ENCODE results near the gene RNF141.

Gene RNF141

DNA sequence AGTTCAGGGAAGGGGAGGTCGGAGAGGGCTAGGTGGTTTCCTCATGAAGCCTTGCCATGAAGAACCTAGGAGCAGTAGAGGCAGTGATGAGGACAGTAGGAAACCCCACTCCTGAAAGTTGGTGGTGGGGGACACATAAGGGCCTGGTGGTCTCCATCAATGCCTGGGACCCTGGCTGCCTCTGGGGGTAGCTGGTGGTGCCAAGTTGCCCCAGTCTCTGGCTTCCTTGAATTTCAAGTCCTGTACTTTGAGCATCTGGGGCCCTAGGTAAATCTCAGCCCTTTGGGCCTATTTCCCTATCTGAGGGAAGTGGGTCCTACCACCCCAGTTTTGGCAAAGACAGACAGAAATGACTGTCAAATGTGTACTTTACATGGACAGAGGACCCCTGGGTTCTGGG lies 57.8 kb downstream of the RNF141 start:
- DNase-seq (ENCODE audit: low read depth in 1 of 2, low spot score in 1 of 2) = no peak

DNA sequence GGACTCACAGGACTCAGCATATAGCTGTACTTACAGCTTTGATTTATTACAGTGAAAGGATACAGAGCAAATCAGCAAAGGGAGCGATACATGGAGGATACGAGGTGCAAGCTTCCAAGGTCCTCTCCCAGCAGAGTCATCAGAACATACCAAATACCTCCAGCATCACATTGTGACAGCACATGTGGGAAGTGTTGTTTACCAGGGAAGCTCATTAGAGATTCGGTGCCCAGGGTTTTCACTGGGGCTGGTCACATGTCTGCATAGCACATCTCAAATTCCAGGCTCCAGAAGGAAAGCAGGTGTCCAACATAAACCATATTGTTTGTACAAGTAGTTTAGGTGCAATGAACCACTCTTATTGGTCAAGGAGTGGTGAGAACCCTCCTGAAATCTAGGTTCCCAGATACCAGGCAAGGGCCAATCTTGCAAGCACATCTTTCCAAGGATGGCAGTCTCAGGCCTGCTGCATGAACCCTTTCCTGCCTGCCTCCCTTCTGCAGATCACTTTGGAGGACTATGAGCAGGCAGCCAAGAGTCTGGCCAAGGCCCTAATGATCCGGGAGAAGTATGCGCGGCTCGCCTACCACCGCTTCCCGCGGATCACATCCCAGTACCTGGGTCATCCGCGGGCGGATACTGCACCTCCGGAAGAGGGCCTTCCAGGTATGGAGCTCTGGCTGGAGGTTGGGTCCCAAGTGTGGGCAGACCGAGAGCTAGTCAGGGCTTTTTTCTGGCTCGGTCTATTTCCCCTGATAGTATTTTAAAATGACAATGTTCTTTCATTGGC lies 59.2 kb downstream of the RNF141 start:
- DNase-seq (ENCODE audit: low read depth in 1 of 2, low spot score in 1 of 2) = no peak

DNA sequence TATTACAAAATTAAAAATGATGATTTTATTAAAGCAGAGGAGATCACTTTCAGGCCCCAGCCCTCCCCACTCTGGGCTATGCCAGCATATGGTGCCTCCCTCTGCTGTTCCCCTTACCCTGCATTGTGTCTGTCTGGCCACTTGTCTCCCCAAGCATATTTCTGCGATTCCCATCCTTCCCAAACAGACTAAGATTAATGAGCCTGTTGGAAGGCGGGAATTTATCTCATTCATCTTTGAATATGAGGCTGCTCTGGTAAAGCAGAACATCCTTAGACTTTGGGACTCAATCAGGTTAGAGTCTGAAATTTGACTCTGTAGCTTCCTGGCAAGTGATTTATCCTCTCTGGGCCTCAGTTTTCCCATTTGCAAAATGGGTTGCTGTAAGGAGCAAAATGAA lies 60.2 kb downstream of the RNF141 start:
- DNase-seq (ENCODE audit: low read depth in 1 of 2, low spot score in 1 of 2) = no peak

DNA sequence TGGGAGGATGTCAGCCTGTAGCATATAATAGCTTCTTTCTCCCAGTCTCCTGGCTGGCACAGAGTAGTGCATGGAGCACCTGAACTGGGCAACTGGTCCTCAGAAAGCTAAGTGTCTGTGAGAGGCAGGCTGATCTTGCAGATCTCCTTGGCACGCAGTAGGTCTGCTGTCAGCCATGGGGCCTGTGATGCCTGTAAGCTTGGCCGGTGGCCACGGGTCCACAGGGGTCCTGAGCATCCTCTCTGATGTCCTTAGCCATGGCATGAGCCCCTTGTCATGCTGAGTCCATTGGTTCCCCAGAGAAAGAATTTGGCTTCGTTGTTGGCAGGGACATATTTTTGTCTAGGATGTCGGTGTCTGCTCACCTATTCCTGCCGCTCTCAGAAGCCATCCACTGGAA lies 61.0 kb downstream of the RNF141 start:
- DNase-seq (ENCODE audit: low read depth in 1 of 2, low spot score in 1 of 2) = no peak

DNA sequence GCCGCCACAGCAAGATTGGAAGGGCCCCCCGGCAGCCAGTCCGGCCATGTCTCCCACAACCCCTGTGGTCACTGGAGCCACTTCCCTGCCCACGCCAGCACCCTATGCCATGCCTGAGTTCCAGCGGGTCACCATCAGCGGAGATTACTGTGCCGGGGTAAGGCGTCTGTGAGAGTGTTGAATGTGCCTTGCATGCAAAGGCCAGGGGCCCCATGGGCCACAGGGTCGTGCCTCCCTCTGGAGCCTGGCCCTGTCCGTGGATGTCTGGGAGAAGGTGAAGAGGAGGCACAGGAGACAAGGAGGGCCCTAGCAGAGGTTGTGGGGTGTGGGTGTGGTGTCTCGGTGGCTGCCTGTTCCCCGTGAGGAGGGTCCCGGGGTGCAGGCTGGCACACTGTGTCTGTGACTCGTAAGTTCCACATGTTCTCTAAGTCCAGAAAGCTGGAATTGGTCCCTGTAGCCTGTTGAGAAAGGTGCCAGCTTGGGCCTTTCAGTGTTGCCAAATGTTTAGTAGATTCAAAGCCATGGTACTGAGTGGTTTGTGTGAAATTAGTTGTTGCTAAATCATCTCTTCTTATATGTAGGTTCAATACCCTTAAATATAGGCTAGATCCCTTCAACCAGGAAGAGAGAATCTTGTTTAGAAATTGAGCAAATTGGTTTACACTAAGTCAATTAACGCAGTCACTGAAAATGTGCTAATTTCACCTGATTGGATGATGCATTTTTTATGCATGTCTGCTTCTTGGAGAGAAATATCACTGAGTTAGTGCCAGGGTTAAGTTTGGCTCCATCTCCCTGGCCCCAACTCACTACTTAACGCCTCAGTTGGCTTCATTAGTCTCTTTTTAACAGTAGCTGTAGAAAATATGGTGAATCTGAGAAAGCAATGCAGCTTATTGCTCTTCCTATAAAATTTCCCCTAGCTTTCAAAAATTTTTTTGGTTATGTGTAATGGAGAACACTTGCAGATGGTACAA lies 62.1 kb downstream of the RNF141 start:
- no peak for DNase-seq (ENCODE audit: low read depth in 1 of 2, low spot score in 1 of 2)

DNA sequence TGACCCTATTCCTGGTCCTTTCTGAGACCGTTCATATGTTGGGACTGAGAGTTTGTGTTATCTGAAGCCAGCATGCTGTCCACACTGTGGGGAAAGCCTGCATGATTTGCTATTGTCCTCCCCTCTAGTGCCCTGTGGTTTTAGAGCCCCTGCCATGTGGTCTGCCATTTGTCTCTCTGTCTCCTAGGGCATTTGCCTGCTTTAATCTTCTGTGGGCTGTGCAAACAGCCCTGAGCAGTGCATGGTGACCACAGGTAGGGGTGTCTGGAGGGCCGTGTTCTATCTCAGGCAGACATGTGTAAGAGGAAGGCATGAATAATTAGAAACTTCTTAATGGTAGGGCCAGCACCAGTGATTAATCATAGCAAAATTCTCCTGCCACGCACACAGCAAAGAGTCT lies 62.9 kb downstream of the RNF141 start:
- no peak for DNase-seq (ENCODE audit: low read depth in 1 of 2, low spot score in 1 of 2)

DNA sequence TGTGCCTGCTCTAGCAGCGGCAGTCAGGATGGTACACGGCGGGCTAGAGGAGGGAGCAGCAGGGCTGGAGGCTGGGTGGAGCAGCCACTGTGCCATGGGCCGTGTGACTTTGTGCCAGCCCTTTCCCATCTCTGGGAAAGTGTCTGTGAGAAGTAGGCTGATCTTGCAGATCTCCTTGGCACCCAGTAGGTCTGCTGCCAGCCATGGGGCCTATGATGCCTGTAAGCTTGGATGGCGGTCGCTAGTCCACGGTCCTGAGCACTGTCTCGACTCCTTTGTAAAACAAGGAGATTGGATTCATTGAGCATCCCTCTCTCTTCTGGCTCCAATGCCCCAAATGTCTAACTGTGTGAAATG lies 63.3 kb downstream of the RNF141 start:
- no peak for DNase-seq (ENCODE audit: low read depth in 1 of 2, low spot score in 1 of 2)

DNA sequence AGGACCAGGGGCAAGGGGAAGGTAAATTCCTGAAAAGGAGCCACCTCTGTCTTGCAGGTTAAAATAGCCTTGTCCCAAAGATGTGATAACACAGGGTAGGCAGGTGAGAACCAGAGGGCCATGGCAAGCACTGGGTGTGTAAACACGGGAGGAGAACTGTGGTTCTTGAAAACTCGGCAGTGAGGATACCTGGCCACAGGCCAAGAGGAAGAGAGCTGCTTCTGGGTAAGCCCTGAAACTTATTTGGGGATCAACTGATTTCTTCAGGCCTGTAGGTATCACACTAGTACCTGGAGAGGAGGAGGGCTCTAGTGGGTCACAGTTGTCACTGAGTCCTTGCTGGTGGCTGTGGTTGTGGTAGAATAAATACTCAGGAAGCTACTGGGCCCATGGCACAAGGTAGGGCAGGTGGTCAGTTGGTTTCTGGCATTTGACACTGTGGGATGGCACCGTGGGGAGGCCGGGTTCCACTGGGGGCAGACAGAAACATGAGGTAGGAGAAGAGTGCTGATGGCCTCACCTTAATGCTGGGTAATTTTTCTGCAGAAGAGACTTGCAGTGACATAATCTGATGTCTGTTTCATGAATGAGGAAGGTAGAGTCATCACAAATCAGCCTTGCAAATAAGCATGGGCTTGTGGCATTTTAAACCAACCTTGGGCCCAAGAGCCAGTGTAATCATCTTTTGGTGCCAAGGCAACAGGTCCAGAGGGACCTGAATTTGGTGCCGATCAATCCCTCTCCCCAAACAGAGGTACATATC lies 63.9 kb downstream of the RNF141 start:
- no peak for DNase-seq (ENCODE audit: low read depth in 1 of 2, low spot score in 1 of 2)

DNA sequence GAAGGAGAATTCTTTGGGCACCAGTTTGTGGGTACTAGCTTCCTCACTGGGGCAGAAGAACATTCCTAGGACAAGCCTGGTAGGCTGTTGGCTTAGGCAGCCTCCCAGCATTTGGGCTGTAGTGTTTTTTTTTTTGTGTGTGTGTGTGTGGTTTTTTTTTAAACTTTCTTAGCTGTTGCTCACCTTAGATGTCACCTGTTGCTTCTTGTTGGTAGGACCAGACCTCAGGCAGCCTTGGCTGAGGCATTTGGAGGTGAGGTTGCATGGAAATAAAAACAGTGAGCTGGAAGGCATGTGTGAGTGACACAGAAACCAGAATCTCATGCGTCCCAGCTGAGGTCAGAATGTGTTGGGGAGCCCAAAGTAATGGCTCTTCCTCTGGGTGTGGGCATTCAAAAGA lies 64.6 kb downstream of the RNF141 start:
- DNase-seq (ENCODE audit: low read depth in 1 of 2, low spot score in 1 of 2) = no peak

DNA sequence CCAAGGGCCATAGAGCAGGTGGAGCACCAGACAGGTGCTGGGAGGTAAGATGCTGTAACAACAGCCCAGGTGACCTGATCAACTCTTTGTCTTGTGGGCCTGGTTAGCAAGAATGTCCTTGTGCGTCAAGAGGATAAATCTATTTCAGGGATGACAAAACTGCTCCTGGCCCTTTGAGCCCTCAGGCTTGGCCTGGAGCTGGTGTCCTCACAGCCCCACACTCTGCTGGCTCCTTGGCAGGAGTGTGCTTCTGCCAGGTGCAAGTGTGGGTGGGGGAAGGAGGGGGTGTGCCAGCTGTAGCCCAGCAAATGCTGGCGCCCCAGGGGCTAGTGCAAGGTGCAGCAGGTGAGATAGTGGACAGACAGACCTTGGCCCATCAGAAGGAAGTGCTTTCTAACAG lies 66.4 kb downstream of the RNF141 start:
- DNase-seq (ENCODE audit: low read depth in 1 of 2, low spot score in 1 of 2) = no peak

DNA sequence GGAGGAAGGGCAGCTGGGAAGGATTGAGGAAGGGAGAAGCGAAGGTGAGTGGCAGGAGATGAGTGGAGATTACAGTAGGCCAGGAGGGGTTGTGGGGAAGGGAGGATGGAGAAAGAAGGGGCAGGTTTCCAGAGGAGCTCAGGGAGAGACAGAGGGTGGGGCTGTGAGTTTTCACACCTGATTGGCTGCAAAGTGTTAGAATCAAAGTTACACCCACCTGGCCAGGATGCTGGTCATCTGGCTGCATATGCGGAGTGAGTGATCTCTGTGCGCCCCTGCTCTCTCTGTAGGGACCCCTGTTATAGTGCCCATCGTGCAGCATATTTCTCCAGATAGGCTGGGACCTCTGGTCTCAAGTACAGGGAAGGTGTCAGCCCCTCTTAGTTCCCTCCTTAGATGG lies 67.6 kb downstream of the RNF141 start:
- no peak for DNase-seq (ENCODE audit: low read depth in 1 of 2, low spot score in 1 of 2)

DNA sequence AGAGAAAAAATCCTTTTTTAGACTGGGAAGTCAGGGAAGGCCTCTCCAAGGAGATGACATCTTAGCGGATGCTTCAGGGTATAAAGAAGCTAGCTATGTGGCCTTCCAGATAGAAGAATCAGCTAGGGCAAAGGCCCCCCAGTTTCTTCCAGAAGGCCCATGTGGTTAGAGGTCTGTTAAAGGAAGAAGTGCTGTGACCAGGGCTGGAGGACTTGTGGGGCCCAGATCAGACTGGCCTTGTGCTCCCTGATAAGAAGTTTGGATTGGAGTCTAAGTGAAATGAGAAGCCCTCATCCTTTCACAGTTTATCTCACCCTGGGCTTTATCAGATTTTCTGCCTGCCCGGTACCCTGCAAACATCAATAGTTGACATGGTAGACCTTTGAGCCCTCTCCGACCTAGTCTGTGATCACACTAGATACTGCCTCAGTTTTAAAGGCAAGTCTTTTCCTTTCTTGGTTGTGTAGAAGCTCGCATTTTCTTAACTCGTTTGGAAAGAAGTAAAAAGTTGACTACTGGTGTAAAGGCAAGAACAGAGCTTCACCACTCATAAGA lies 78.2 kb downstream of the RNF141 start:
- no peak for DNase-seq (ENCODE audit: low read depth in 1 of 2, low spot score in 1 of 2)

All from activated T-helper 1 cell treated with anti-CD3 and anti-CD28 coated beads, Interleukin-2, amount 50 U/mL, for 16 hours (primary cell).